Endothelial cell of umbilical vein (primary cell): ENCODE data around the gene PLCB4. TPM values are rescaled to one million over a fixed set of nuclear protein-coding genes. Genes with fewer than 3 reads are reported as not detected.

ENCODE experiments used
- BruUV-seq: library from RNA; stranded (reverse); fragments of 400-500 nt; replicated peaks from 2 replicates; lab custom pipeline; 2021; lab: Mats Ljungman, UMichigan
- CTCF ChIA-PET: fragments of 300-600, 350-600 bp; sonication (Branson Sonifier 250); formaldehyde crosslinking; loops from one replicate; lab custom pipeline; 2021; ENCODE audit warnings: antibody characterized with exemption, inconsistent platforms; lab: Charles Lee
- POLR2A ChIA-PET: fragments of 300-600, 350-600 bp; sonication (Branson Sonifier 250); formaldehyde crosslinking; loops from one replicate; lab custom pipeline; 2021; ENCODE audit warnings: antibody characterized with exemption, inconsistent platforms; lab: Charles Lee
- DNase-seq: peaks from one replicate; pipeline ENCODE4 v3.0.0-alpha.2; 2011; ENCODE audit warnings: low read depth, low spot score
- FAIRE-seq: peaks from 2 replicates; lab custom pipeline; 2011; peaks lifted over from hg19 to GRCh38; lab: Jason Lieb, UNC
- H2AFZ ChIP-seq: 2 replicates; pipeline ENCODE4 v1.6.0; 2012; ENCODE audit warnings: low read depth, low read length, control low read depth, inconsistent platforms
- H3K27ac ChIP-seq: 2 replicates; pipeline ENCODE4 v1.5.1; 2011; ENCODE audit warnings: low read depth, mild to moderate bottlenecking, control low read depth, low read length, moderate library complexity; ENCODE audit not compliant: insufficient read depth
- H3K27me3 ChIP-seq, 2 experiments: 2 replicates each; pipeline versions ENCODE4 v1.6.0 to v1.6.1; 2011; ENCODE audit warnings: low read length in 2 of 2, mixed read lengths in 1 of 2; ENCODE audit not compliant: control insufficient read depth in 2 of 2, insufficient read depth in 2 of 2
- H3K36me3 ChIP-seq, 2 experiments: 2 replicates in 1 of 2; 3 replicates in 1 of 2; pipeline ENCODE4 v1.5.1; 2011; ENCODE audit warnings: low read length in 2 of 2, mild to moderate bottlenecking in 1 of 2, moderate library complexity in 1 of 2; ENCODE audit not compliant: control insufficient read depth in 2 of 2, insufficient read depth in 2 of 2; ENCODE audit errors: extremely low read depth in 1 of 2
- H3K4me1 ChIP-seq: 3 replicates; pipeline ENCODE4 v1.5.1; 2011; ENCODE audit warnings: mild to moderate bottlenecking, low read length; ENCODE audit not compliant: control insufficient read depth, insufficient read depth; ENCODE audit errors: extremely low read depth
- H3K4me2 ChIP-seq: 2 replicates; pipeline ENCODE4 v1.6.1; 2011; ENCODE audit warnings: low read length, control low read depth, mixed read lengths; ENCODE audit not compliant: insufficient read depth
- H3K4me3 ChIP-seq, 3 experiments: fragments of 200-600 bp in 1 of 3; sonication (generic), shearing (Covaris generic) in 1 of 3; replicated peaks in 1 of 3; 2 replicates each; pipeline ENCODE4 v1.5.1; 2011 to 2016; ENCODE audit warnings: control low read depth in 3 of 3, low read length in 3 of 3, mild to moderate bottlenecking in 2 of 3, inconsistent platforms in 1 of 3, low read depth in 1 of 3, moderate library complexity in 1 of 3; ENCODE audit not compliant: insufficient read depth in 1 of 3
- H3K79me2 ChIP-seq: 2 replicates; pipeline ENCODE4 v1.6.0; 2012; ENCODE audit warnings: low read length, inconsistent platforms; ENCODE audit not compliant: control insufficient read depth, insufficient read depth
- H3K9ac ChIP-seq: replicated peaks from 2 replicates; pipeline ENCODE3; 2011; ENCODE audit warnings: low read length, control low read depth; ENCODE audit not compliant: insufficient read depth; ENCODE audit errors: extremely low read depth
- H3K9me1 ChIP-seq: replicated peaks from 3 replicates; pipeline ENCODE4 v1.6.0; 2011; ENCODE audit warnings: mild to moderate bottlenecking, low read length; ENCODE audit not compliant: control insufficient read depth, insufficient read depth; ENCODE audit errors: extremely low read depth
- H3K9me3 ChIP-seq: replicated peaks from 2 replicates; pipeline ENCODE4 v1.5.1; 2012; ENCODE audit warnings: low read length, inconsistent platforms; ENCODE audit not compliant: control insufficient read depth, insufficient read depth
- H4K20me1 ChIP-seq: replicated peaks from 2 replicates; pipeline ENCODE3; 2011; ENCODE audit warnings: mild to moderate bottlenecking, low read length; ENCODE audit not compliant: control insufficient read depth, insufficient read depth; ENCODE audit errors: extremely low read depth
- CTCF ChIP-seq, 2 donors: IDR thresholded peaks; 1 replicate in 1 of 2; 2 replicates in 1 of 2; pipeline ENCODE4 v1.5.1; 2011; ENCODE audit warnings: low read length in 2 of 2, mild to moderate bottlenecking in 2 of 2, moderate library complexity in 2 of 2, control low read depth in 1 of 2, inconsistent platforms in 1 of 2, low read depth in 1 of 2; ENCODE audit not compliant: insufficient read depth in 1 of 2; ENCODE audit errors: extremely low read depth in 1 of 2
- EZH2 ChIP-seq: IDR thresholded peaks from 2 replicates; pipeline ENCODE4 v1.6.1; 2012; ENCODE audit warnings: borderline replicate concordance, low read depth, mild to moderate bottlenecking, moderate library complexity, low read length, inconsistent platforms; ENCODE audit not compliant: severe bottlenecking
- FOS ChIP-seq: IDR thresholded peaks from 2 replicates; pipeline ENCODE4 v1.6.1; 2011; ENCODE audit warnings: mild to moderate bottlenecking, low read length, moderate library complexity, borderline replicate concordance; ENCODE audit not compliant: insufficient read depth
- GATA2 ChIP-seq: IDR thresholded peaks from 2 replicates; pipeline ENCODE4 v1.7.0; 2011; ENCODE audit warnings: low read depth, mild to moderate bottlenecking, moderate library complexity, mixed read lengths, low read length; ENCODE audit not compliant: insufficient read length, insufficient read depth
- JUN ChIP-seq: IDR thresholded peaks from 2 replicates; pipeline ENCODE4 v1.6.1; 2011; ENCODE audit warnings: borderline replicate concordance, low read depth; ENCODE audit not compliant: insufficient read length, insufficient read depth
- MAX ChIP-seq: IDR thresholded peaks from 2 replicates; pipeline ENCODE4 v1.6.1; 2011; ENCODE audit not compliant: insufficient read depth, insufficient read length
- MYC ChIP-seq: IDR thresholded peaks from one replicate; pipeline ENCODE4 v1.6.1; 2011; ENCODE audit warnings: mild to moderate bottlenecking, low read depth, low read length
- POLR2A ChIP-seq: IDR thresholded peaks from 2 replicates; pipeline ENCODE4 v1.6.1; 2012; ENCODE audit warnings: low read depth, mild to moderate bottlenecking, control low read depth, low read length
- POLR2AphosphoS5 ChIP-seq: IDR thresholded peaks from 2 replicates; pipeline ENCODE4 v1.6.1; 2012; ENCODE audit warnings: low read depth, mild to moderate bottlenecking, control low read depth, low read length, moderate library complexity; ENCODE audit not compliant: insufficient read depth
- dilution Hi-C: fragments of 300-500 bp; cut with MboI; formaldehyde crosslinking; loops from one replicate; pipeline ENCODE4 v1.15.0; 2019; ENCODE audit warnings: low sequenced_read_pairs; ENCODE audit not compliant: extremely low pct_ligation_motif_present
- intact Hi-C: fragments of 100-400 bp; cut with micrococcal nuclease; formaldehyde crosslinking; loops from one replicate; pipeline ENCODE4 v1.10.0; 2022
- polyA plus RNA-seq, 4 experiments: library from polyadenylated mRNA; depleted of rRNA in 3 of 4; stranded (reverse) in 3 of 4; unstranded in 1 of 4; fragments of >200 nt; gene quantifications; 2 replicates each; pipeline versions ENCODE4 v1.2.1 to v1.2.3, GENCODE V29; 2011 to 2012; ENCODE audit warnings: missing spikeins in 1 of 4
- total RNA-seq: library from RNA; stranded (reverse); gene quantifications from 2 replicates; pipeline ENCODE4 v1.2.3, GENCODE V29; 2021

PLCB4 gene
- total and polyA plus RNA-seq, 2 donors (not counting 3 experiments of a cell fraction or from before 2014, with no cell fraction given), result 0.37 to 1.7 TPM

GRCh38 chr20:9128568-9128967, 59.7 kb downstream of the PLCB4 start:
- Histone ChIP-seq H3K9me3 (no peaks in the 10 kb centered on the region), H3K27ac (no peak overlapping the region), H4K20me1 (no peaks in the 10 kb centered on the region), H3K9ac (no peak overlapping the region), H3K9me1 (no peaks in the 10 kb centered on the region), H3K79me2 (no peaks in the 10 kb centered on the region), H3K36me3 (no peaks in the 10 kb centered on the region), H3K4me3 (no peak overlapping the region), H3K4me1 (no peaks in the 10 kb centered on the region), H2AFZ (no peak overlapping the region), H3K27me3 (no peaks in the 10 kb centered on the region), H3K4me2 (no peak overlapping the region)
- no peak for DNase-seq
- intact Hi-C loops, result no loop called here
- dilution Hi-C loops, result no loop called here
- BruUV-seq, result no TSS peak
- no peak for FAIRE-seq
- TF ChIP-seq JUN (no peak), MYC (no peak), POLR2AphosphoS5 (no peak), POLR2A (no peak), GATA2 (no peak), MAX (no peak)
- ChIA-PET POLR2A (no interaction called here), CTCF (no interaction called here)

- Histone ChIP-seq H4K20me1 (no peaks in the 10 kb centered on the region), H3K4me1 (no peaks in the 10 kb centered on the region), H3K27me3 (no peaks in the 10 kb centered on the region), H3K9ac (no peak overlapping the region), H3K4me2 (no peak overlapping the region), H3K4me3 (no peak overlapping the region), H3K9me3 (no peaks in the 10 kb centered on the region), H3K36me3 (no peaks in the 10 kb centered on the region), H2AFZ (no peak overlapping the region), H3K27ac (no peak overlapping the region), H3K9me1 (no peaks in the 10 kb centered on the region), H3K79me2 (no peaks in the 10 kb centered on the region)
- TF ChIP-seq EZH2 (no peak), MAX (no peak), CTCF (IDR thresholded peaks at IDR 0.05; ENCODE audit: extremely low read depth in 1 of 2, insufficient read depth in 1 of 2, low read depth in 1 of 2, low read length in 2 of 2) (no peak), FOS (no peak), GATA2 (no peak), MYC (no peak), JUN (no peak)
- DNase-seq (no peak), FAIRE-seq (no peak)
- BruUV-seq, result no TSS peak
- intact Hi-C loops (no loop called here), dilution Hi-C loops (no loop called here)
- POLR2A ChIA-PET, result no interaction called here
- CTCF ChIA-PET, result interaction anchor here (1.4 to 2.1 kb wide), 3 partner anchors 14 to 480 kb away, joined by 3 to 4 read pairs (median 4); no protein-coding TSS in a partner anchor
Measured at GRCh38 chr20:9129756-9130155, 60.9 kb downstream of the PLCB4 start.
